GM12891 (cell line): ENCODE data around the gene KLHL25.

Source experiments
- PAX5 ChIP-seq: IDR thresholded peaks from 2 replicates; pipeline ENCODE4 v1.6.1; 2011; ENCODE audit warnings: low read length, moderate library complexity, mild to moderate bottlenecking; ENCODE audit not compliant: insufficient read depth, severe bottlenecking
- POLR2A ChIP-seq: IDR thresholded peaks from 2 replicates; pipeline ENCODE4 v1.6.1; 2011; ENCODE audit warnings: low read depth, low read length, control low read depth
- POLR2AphosphoS5 ChIP-seq: IDR thresholded peaks from 2 replicates; pipeline ENCODE4 v1.6.1; 2011; ENCODE audit warnings: low read depth, low read length, control low read depth
- SPI1 ChIP-seq: IDR thresholded peaks from 2 replicates; pipeline ENCODE4 v1.6.1; 2011; ENCODE audit warnings: low read depth, low read length, control low read depth
- TAF1 ChIP-seq: IDR thresholded peaks from 2 replicates; pipeline ENCODE4 v1.6.1; 2011; ENCODE audit warnings: low read depth, low read length, control low read depth

DNA sequence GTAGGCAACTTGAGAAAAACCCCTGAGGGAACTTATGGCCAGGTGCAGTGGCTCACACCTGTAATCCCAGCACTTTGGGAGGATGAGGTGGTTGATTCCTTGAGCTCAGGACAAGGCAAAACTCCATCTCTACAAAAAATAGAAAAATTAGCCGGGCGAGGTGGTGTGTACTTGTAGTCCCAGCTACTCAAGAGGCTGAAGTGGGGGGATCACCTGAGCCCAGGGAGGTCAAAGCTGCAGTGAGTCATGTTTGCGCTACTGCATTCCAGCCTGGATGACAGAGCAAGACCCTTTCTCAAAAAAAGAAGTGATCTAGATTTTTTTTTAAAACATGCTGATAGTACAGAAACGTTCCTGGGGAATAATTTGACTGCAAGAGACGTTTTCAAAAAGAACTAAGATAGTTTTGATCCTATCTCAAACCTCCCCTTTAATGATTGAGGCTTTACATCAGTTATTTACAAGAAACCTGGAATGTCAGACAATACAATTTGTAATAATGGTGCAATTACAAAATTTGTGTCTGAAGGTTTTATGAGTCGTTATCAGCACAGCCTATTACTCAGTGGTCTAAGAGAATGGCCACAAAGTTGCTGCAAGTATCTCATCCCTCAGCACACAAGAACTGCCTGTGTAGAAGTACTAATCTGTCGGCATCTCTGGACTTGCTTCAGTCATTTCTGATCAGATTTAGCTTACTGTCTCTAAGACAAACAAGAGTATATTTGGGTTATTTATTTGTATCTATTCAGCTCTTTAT is 32.2 kb upstream of the KLHL25 start:
- TF ChIP-seq PAX5 (no peak), POLR2A (no peak), TAF1 (no peak), POLR2AphosphoS5 (no peak), SPI1 (no peak)
